HG02852 (cell line): ENCODE data around the gene SCNN1A.

Experiments used
- ATAC-seq: cut with Tn5 transposase; IDR thresholded peaks from one replicate; pipeline ENCODE4 v1.9.1; 2021; ENCODE audit warnings: mild to moderate bottlenecking, moderate library complexity; ENCODE audit not compliant: unreplicated experiment

The SCNN1A gene

GRCh38 chr12:6369916-6370575, 5.3 kb downstream of the SCNN1A start:
- no peak for ATAC-seq

- no peak for ATAC-seq
These were observed 6.3 kb downstream of the SCNN1A start for GRCh38 chr12:6368906-6369525.

GRCh38 chr12:6367969-6368892, 7.1 kb downstream of the SCNN1A start:
- no peak for ATAC-seq

DNA sequence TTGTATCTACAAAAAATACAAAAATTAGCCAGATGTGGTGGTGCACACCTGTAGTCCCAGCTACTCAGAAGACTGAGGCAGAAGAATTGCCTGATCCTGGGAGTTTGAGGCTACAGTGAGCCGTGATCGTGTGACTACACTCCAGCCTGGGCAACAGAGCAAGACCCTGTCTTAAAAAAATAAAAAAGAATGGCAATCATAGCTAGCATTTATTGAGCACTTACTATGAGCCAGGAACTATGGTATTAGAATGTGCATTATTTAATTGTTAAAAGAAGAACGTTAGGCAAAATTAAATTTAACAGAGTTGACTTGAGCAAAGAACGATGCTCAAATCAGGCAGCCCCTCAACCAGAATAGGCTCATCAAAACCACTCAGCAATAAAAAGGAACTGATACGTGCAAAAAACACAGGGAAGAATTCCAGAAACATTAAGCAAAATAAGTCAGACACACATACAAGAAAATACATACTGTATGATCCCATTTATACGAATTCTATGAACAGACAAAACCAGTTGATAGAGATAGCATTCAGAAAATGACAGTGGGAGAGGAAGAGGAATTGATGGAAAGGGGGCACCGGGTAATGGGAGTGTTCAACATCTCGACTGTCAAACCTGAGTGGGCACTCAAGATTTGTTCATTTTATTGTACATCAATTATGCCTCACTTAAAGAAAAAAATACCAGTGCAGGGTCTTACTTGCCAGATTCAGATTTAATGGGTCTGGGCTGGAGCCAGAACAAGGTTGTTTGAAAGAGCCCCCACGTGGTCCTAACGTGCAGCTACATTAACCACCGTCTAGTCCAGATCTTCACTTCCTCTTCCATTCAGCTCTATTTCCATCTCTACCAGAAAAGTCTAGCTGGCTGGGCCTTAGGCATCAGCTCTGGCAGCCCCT, 8.0 kb downstream of the SCNN1A start:
- ATAC-seq, result no peak

- ATAC-seq, result no peak
These were observed 11.4 kb downstream of the SCNN1A start for GRCh38 chr12:6364044-6364374.

DNA sequence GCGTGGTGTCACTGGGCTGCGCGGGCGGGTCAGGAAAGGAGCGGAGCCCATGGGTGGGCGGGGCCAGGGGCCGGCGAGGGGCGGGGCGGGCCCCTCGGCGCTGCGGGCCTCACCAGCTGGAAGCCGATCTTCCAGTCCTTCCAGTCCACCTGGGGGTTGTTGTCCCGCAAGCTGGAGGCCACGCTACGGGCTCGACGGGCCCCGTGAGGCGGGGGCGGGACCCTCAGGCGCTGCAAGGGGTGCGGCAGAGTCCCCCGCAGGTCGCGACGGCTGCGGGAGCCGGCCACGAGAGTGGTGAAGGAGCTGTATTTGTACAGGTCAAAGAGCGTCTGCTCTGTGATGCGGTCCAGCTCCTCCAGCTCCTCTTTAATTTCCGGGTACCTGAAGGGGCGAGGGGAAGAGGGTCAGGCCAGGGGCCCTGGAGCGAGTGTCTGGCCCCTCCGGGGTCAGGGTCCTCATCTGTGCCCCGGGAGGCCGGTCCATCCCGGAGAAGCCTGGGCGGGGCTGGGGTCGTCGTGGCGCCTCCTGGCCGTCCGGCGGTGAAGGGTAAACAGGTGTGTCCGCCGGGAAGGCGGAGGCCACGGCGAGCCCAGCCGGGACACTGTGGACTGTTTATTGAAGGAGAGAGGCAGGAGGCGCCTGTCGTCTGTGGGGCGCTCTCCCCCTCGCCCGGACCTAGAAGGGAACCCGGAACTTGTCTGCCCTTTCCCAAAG, 11.9 kb downstream of the SCNN1A start:
- ATAC-seq, result no peak

GRCh38 chr12:6363010-6363329, 12.4 kb downstream of the SCNN1A start:
- no peak for ATAC-seq

GRCh38 chr12:6362403-6362802, 13.0 kb downstream of the SCNN1A start:
- ATAC-seq, result no peak

GRCh38 chr12:6361834-6362233, 13.5 kb downstream of the SCNN1A start:
- ATAC-seq, result no peak

GRCh38 chr12:6360578-6361490, 14.5 kb downstream of the SCNN1A start:
- ATAC-seq, result no peak

DNA sequence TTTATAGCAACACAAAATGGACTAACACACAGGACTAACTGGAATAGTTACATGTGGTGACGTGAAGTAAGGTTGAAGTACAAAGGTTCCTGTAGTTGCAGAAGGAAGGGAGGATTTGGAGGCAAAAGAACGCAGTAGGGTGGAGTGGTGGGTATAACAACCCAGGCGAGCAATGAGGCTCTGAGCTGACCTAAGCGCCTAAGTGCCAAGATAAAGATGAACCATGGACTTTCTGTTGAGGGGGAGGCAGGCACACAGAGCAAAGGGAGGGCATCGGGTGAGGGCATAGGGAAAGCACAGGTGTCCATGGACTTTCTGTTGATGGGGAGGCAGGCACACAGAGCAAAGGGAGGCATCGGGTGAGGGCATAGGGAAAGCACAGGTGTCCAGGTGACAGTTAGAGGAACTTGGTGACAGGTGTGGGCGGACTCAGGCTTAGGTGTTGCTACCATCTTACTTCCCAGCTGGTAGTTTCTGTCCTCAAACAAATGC, 15.2 kb downstream of the SCNN1A start:
- ATAC-seq, result no peak

DNA sequence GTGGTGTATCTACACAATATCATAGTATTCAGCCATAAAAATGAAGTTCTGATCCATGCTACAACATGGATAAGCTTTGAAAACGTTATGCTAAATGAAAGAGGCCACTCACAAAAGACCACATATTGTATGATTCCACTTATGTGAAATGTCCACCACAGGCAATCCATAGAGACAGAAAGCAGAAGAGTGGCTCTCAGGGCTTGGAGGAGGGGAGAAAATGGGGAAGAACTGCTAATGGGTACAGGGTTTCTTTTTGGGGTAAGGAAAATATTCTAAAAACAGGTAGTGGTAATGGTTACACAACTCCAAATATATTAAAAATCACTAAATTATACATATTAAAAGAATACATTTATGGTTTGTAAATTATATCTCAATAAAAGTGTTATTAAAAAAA, 16.5 kb downstream of the SCNN1A start:
- no peak for ATAC-seq

DNA sequence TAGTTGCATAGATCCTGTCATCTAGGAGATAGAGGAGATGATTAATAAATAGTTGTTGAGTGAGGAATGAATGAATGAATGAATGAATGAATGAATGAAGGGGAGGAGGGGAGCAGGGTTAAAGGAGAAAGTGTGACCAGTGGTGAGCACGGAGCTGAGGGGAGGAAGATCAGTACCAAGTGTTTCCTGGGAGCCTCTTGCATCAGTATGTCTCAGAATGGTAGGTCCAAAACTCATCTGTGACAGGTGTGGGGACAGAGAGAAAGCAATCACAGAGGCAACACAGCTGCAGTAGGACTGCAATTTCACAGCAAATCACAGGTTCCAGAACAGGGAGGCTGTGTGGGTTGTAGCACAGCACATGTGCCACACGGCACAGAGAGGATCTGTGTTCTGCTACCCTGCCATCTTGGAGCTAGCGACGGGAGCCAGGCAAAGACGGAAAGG, 19.0 kb downstream of the SCNN1A start:
- ATAC-seq, result no peak

DNA sequence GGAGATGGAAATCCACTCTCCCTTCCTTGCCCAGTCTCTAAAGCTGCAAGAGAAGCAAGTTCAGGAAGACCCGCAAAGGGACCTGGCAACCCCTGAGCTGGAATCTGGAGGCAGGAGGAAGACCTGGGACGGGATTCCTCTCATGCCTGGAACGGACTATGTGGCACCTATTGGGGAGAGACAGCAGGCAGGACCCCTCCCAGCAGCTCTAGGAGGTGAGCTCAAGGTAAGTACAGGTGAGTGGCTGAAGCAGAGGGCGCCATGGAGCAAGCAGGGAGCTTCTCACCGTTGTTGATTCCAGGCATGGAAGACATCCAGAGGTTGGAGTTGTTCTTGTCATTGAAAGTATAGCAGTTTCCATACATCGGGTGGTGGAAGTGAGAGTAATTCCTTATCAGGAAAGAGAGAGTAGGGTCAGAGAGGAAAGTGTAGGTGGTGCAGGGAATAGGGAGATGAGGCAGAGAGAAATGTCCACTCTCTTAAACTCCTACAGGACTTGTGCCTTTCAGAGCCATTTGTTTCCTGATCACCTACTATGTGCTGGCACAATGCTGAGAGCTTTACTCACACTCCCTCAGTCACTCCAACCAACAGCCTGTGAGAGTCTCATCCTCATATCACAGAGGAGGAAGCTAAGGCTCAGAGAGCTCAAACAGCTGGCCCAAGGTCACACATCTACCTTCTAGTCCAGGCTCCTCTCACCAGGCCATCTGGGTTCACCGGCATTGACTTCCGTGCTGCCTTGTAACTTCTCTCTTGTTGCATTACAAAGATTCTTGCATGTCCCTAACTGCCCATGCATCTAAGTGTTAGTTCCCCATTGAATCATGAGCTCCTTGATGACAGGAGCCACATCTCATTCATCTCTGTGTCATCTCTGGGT, 19.6 kb downstream of the SCNN1A start:
- no peak for ATAC-seq

DNA sequence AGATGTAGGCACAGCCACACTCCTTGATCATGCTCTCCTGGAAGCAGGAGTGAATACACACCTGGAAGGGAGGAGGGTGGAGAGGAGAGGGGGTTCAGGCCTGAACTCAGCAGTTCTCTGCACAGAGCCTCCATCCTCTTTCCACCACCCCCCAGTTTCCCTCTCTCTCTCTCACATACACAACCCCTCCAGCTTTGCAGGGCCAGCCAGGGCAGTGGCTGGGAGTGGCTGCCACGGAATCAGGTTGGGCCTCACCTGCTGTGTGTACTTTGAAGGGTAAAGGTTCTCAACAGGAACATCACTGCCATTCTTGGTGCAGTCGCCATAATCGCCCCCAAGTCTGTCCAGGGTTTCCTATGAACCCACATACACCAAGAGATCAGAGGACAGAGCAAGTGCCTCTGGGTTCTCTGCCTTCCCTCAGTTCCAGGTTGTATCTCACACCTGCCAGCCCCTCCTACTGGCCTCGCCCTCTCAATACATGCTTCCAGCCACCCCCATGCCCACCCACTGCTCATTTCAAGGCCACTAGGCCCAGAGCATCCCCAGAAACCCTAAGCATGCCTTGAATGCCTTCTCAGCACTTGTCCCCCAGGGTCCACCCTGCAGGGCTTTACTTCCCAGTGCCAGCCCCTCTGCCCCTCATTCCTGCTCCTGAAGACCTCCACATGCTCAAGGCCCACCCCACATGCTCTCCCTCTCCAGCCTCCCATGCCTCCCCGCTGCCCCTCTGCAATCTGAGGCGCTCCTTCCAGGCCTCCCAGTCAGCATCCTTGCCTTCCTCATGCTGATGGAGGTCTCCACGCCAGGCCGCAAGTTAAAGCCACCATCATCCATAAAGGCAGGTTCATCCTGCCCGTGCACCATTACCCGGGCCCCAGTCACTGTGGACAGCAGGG, 20.6 kb downstream of the SCNN1A start:
- ATAC-seq, result no peak

DNA sequence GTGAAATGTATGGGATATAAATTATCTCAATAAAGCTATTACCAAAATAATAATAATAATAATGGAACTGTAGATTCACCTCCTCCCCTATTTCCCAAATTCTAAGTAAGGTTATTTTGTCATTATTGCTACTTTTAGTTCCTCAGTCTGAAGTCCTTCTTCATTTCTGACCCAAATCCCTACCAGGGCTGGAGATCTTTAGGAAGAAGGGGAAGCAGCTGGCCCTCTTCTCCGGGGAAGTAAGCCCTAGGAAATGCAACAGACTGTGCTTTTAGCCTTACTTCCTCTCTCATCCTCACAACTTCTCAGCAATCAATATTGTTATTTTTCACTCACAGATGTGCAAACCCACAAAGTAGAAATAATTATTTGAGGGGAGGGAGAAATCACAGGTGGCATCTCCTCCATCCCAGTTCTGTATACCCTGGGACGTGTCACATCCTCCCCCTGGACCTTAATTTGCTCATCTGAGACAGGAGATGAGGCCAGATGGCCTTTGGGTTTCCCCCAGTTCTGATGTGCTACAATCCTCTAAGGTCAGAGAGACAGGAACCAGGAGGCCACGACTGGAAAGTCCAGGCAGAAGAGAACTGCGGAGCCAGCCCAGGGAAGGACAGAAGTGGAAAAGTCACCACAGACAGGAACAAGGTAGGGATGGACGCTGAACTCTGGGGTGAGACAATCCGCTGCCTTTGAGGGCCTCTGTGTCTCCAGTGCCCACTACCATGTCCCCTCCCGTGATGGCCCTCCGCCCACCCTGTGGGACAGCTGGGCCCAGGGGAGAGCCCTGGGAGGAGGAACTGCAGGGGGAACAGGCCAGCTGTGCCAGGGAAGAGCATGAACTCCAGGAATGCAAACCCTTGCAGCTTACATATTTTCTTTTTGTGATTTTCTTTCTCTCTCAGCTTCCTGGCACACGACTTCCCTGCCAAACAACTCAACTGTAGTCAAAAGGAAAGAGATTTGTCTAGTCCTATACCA, 22.9 kb downstream of the SCNN1A start:
- ATAC-seq, result no peak
